ENCODE measurements around the gene RAB14.

DNA sequence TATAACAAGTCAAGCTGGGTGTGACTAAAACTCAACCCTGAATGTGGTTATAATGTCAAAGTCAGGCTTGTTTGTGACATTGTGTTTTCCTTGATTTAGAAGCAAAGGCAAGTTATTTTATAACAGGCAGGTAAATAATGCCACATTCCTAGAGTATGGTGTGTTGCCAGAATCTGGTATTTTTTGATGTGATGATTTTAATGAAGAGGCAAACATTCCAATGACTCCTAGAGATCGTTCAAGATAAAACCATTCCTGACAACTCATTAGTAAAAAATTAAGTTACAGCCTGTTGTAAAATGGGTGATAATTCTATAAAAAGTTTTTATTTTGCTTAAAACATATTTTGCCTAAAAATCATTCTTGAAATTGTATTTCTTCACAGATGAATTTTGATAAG is 60.0 kb downstream of the RAB14 start:
- TF ChIP-seq EZH2 (IDR thresholded peaks at IDR 0.05) = no peak
- TF ChIP-seq POLR2AphosphoS5 (IDR thresholded peaks at IDR 0.05; ENCODE audit: borderline replicate concordance, low read depth, low read length) = no peak
